ENCODE measurements around the gene COPS8. TPM values are rescaled to one million over a fixed set of nuclear protein-coding genes. Genes with fewer than 3 reads are reported as not detected.

COPS8 gene
- total and polyA plus RNA-seq, 2 donors (not counting 1 experiment from before 2014, with no cell fraction given), result 82.1 to 97.3 TPM

DNA sequence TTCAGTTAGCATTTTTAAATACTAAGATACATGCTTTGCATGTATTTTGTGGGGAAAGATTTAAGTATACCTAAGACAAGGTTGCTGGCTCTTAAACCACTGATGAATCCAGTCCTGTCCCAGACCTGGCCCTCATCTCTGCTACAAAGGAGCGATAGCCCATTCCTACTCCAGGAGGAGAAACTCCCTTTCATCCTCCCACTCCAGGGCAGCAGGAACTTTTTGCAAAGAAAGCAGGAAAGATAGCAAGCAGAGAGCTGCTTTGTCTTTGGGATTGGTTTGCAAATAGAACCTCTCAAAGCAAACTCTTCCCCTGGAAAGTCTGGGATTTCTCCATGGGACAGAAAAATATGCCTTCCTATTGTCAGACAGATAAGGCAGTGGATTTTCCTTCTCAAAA, 43.6 kb upstream of the COPS8 start:
- DNase-seq (ENCODE audit: low read depth in 2 of 2), result no peak
- Histone ChIP-seq H3K27me3 (ENCODE audit: control insufficient read depth, insufficient read depth, low read length) (no peaks in the 10 kb centered on the region), H3K36me3 (ENCODE audit: control insufficient read depth, insufficient read depth, low read length) (no peaks in the 10 kb centered on the region), H3K4me1 (ENCODE audit: control insufficient read depth, extremely low read depth, insufficient read depth, low read length) (no peaks in the 10 kb centered on the region), H3K4me2 (ENCODE audit: extremely low read depth, insufficient read depth, low read length) (no peak overlapping the region), H3K4me3 (replicated peaks in 1 of 4; ENCODE audit: control extremely low read depth in 1 of 4, insufficient read depth in 1 of 4, low read depth in 3 of 4, low read length in 4 of 4) (no peak overlapping the region), H3K9ac (ENCODE audit: insufficient read depth, low read length) (no peak overlapping the region), H2AFZ (ENCODE audit: low read length) (no peak overlapping the region), H3K9me3 (ENCODE audit: control insufficient read depth, insufficient read depth, low read depth, low read length) (no peaks in the 10 kb centered on the region), H3K27ac (ENCODE audit: insufficient read depth, low read length) (no peak overlapping the region), H4K20me1 (ENCODE audit: control insufficient read depth, extremely low read depth, insufficient read depth, low read length) (no peaks in the 10 kb centered on the region), H3K79me2 (ENCODE audit: control insufficient read depth, insufficient read depth, low read length) (no peaks in the 10 kb centered on the region)
- TF ChIP-seq, protein P1, sequence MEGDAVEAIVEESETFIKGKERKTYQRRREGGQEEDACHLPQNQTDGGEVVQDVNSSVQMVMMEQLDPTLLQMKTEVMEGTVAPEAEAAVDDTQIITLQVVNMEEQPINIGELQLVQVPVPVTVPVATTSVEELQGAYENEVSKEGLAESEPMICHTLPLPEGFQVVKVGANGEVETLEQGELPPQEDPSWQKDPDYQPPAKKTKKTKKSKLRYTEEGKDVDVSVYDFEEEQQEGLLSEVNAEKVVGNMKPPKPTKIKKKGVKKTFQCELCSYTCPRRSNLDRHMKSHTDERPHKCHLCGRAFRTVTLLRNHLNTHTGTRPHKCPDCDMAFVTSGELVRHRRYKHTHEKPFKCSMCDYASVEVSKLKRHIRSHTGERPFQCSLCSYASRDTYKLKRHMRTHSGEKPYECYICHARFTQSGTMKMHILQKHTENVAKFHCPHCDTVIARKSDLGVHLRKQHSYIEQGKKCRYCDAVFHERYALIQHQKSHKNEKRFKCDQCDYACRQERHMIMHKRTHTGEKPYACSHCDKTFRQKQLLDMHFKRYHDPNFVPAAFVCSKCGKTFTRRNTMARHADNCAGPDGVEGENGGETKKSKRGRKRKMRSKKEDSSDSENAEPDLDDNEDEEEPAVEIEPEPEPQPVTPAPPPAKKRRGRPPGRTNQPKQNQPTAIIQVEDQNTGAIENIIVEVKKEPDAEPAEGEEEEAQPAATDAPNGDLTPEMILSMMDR (conservative IDR thresholded peaks at IDR 0.05 in 1 of 2, IDR thresholded peaks at IDR 0.05 in 1 of 2; ENCODE audit: low read depth in 1 of 2, low read length in 2 of 2), result no peak
- TF ChIP-seq EZH2 (IDR thresholded peaks at IDR 0.05; ENCODE audit: low read length, missing control alignments), result no peak

DNA sequence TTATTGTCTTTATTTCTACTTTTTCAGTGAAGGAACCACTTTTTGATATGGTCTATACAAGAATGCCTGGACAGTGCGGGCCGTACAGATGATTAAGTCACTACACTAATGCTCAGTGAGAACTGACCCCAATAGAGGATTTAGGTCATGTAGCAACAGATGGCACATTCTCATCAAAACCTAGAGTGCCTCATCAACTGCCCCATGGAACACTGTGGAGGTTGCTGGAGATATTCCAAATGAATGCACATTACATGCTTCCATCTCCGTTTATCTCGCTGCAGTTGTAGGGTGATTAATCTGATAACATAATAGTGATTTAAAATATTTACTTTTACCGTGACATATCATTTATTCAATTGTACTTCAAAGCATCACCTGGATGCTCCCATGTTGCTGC, 41.8 kb upstream of the COPS8 start:
- Histone ChIP-seq H3K4me3 (replicated peaks in 1 of 4; ENCODE audit: control extremely low read depth in 1 of 4, insufficient read depth in 1 of 4, low read depth in 3 of 4, low read length in 4 of 4) (no peak overlapping the region), H2AFZ (ENCODE audit: low read length) (no peak overlapping the region), H3K9ac (ENCODE audit: insufficient read depth, low read length) (no peak overlapping the region), H3K27me3 (ENCODE audit: control insufficient read depth, insufficient read depth, low read length) (no peaks in the 10 kb centered on the region), H3K4me2 (ENCODE audit: extremely low read depth, insufficient read depth, low read length) (no peak overlapping the region), H3K36me3 (ENCODE audit: control insufficient read depth, insufficient read depth, low read length) (no peaks in the 10 kb centered on the region), H4K20me1 (ENCODE audit: control insufficient read depth, extremely low read depth, insufficient read depth, low read length) (no peaks in the 10 kb centered on the region), H3K79me2 (ENCODE audit: control insufficient read depth, insufficient read depth, low read length) (no peaks in the 10 kb centered on the region), H3K27ac (ENCODE audit: insufficient read depth, low read length) (no peak overlapping the region), H3K4me1 (ENCODE audit: control insufficient read depth, extremely low read depth, insufficient read depth, low read length) (no peaks in the 10 kb centered on the region), H3K9me3 (ENCODE audit: control insufficient read depth, insufficient read depth, low read depth, low read length) (no peaks in the 10 kb centered on the region)
- DNase-seq (ENCODE audit: low read depth in 2 of 2), result no peak
- no peak for TF ChIP-seq EZH2 (IDR thresholded peaks at IDR 0.05; ENCODE audit: low read length, missing control alignments)
- TF ChIP-seq, protein P1 (conservative IDR thresholded peaks at IDR 0.05 in 1 of 2, IDR thresholded peaks at IDR 0.05 in 1 of 2; ENCODE audit: low read depth in 1 of 2, low read length in 2 of 2), result no peak

DNA sequence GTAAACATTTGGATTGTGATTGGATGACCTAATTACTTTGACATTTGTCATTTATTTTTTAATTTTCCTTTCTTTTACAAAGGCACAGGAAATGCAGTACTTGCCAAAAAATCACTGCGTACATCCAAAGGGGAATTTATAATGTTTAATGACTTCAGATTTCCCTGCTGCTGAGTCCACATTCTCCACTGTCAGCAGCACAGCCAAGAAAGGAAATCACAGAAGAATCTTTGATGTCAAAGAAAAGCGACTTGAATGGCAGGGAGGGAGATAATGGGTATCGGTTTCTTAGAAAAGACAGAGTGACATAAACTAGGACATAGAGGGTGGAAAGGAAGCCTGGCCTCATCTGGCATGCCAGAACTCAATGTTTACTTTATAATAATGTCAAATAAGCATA, 41.4 kb upstream of the COPS8 start:
- no peak for DNase-seq (ENCODE audit: low read depth in 2 of 2)
- Histone ChIP-seq H3K79me2 (ENCODE audit: control insufficient read depth, insufficient read depth, low read length) (no peaks in the 10 kb centered on the region), H4K20me1 (ENCODE audit: control insufficient read depth, extremely low read depth, insufficient read depth, low read length) (no peaks in the 10 kb centered on the region), H2AFZ (ENCODE audit: low read length) (no peak overlapping the region), H3K9me3 (ENCODE audit: control insufficient read depth, insufficient read depth, low read depth, low read length) (no peaks in the 10 kb centered on the region), H3K4me1 (ENCODE audit: control insufficient read depth, extremely low read depth, insufficient read depth, low read length) (no peaks in the 10 kb centered on the region), H3K4me3 (replicated peaks in 1 of 4; ENCODE audit: control extremely low read depth in 1 of 4, insufficient read depth in 1 of 4, low read depth in 3 of 4, low read length in 4 of 4) (no peak overlapping the region), H3K27ac (ENCODE audit: insufficient read depth, low read length) (no peak overlapping the region), H3K9ac (ENCODE audit: insufficient read depth, low read length) (no peak overlapping the region), H3K4me2 (ENCODE audit: extremely low read depth, insufficient read depth, low read length) (no peak overlapping the region), H3K27me3 (ENCODE audit: control insufficient read depth, insufficient read depth, low read length) (no peaks in the 10 kb centered on the region), H3K36me3 (ENCODE audit: control insufficient read depth, insufficient read depth, low read length) (no peaks in the 10 kb centered on the region)
- no peak for TF ChIP-seq EZH2 (IDR thresholded peaks at IDR 0.05; ENCODE audit: low read length, missing control alignments)
- TF ChIP-seq, protein P1 (conservative IDR thresholded peaks at IDR 0.05 in 1 of 2, IDR thresholded peaks at IDR 0.05 in 1 of 2; ENCODE audit: low read depth in 1 of 2, low read length in 2 of 2), result no peak
